ENCODE measurements around the gene GDF3. TPM values are rescaled to one million over a fixed set of nuclear protein-coding genes. Genes with fewer than 3 reads are reported as not detected.
"Not testable (repeated sequence)": the region's sequence is repeated elsewhere in the genome, so short reads cannot be mapped to it uniquely, and the experiment has no call there.

The GDF3 gene
- total RNA-seq, 1 donor from 2014 or later: not detected

- Histone ChIP-seq H3K4me3 (no peak overlapping the region), H3K36me3 (no peaks in the 10 kb centered on the region), H4K20me1 (ENCODE audit: low read depth) (no peaks in the 10 kb centered on the region), H3K27ac (no peak overlapping the region), H3K9ac (no peak overlapping the region), H2AFZ (replicated peaks) (peak overlapping the region; percentile 63), H3F3A (ENCODE audit: low read depth) (peaks cover 20% of the 10 kb centered on the region), H3K9me3 (ENCODE audit: low read depth) (no peaks in the 10 kb centered on the region), H3K4me2 (peak overlapping the region; percentile 9), H3K79me2 (ENCODE audit: low read depth) (no peaks in the 10 kb centered on the region), H3K4me1 (peaks cover 20% of the 10 kb centered on the region), H3K27me3 (no peaks in the 10 kb centered on the region)
- peak overlapping the region; percentile 9 for H3K27ac Mint-ChIP-seq
- no peaks in the 10 kb centered on the region for H3K9me3 Mint-ChIP-seq
- no peaks in the 10 kb centered on the region for H3K36me3 Mint-ChIP-seq
- TF ChIP-seq CTCF (IDR thresholded peaks at IDR 0.05): peak; percentile 79
- TF ChIP-seq EZH2phosphoT487 (IDR thresholded peaks at IDR 0.05): no peak
- TF ChIP-seq EZH2 (IDR thresholded peaks at IDR 0.05): no peak
- no peak overlapping the region for H3K4me3 Mint-ChIP-seq
- peak; percentile 45 for DNase-seq (ENCODE audit: low spot score)
- H3K4me1 Mint-ChIP-seq: peaks cover 27% of the 10 kb centered on the region
- H3K27me3 Mint-ChIP-seq (ENCODE audit: insufficient read depth, low read depth): peaks cover 22% of the 10 kb centered on the region
These were observed 52.7 kb downstream of the GDF3 start for GRCh38 chr12:7642876-7643309.

GRCh38 chr12:7642287-7642686 is 53.3 kb downstream of the GDF3 start:
- Histone ChIP-seq H3K9me3 (ENCODE audit: low read depth) (no peaks in the 10 kb centered on the region), H3K9ac (no peak overlapping the region), H3K79me2 (ENCODE audit: low read depth) (no peaks in the 10 kb centered on the region), H3K4me2 (peak overlapping the region; percentile 9), H3K4me1 (peaks cover 26% of the 10 kb centered on the region), H3F3A (ENCODE audit: low read depth) (peaks cover 20% of the 10 kb centered on the region), H3K4me3 (no peak overlapping the region), H3K27me3 (no peaks in the 10 kb centered on the region), H3K27ac (no peak overlapping the region), H2AFZ (replicated peaks) (peak overlapping the region; percentile 63), H3K36me3 (no peaks in the 10 kb centered on the region), H4K20me1 (ENCODE audit: low read depth) (no peaks in the 10 kb centered on the region)
- no peak overlapping the region for H3K4me3 Mint-ChIP-seq
- peaks cover 29% of the 10 kb centered on the region for H3K4me1 Mint-ChIP-seq
- H3K36me3 Mint-ChIP-seq: no peaks in the 10 kb centered on the region
- peaks cover 24% of the 10 kb centered on the region for H3K27me3 Mint-ChIP-seq (ENCODE audit: insufficient read depth, low read depth)
- no peak overlapping the region for H3K27ac Mint-ChIP-seq
- no peak for DNase-seq (ENCODE audit: low spot score)
- TF ChIP-seq EZH2phosphoT487 (IDR thresholded peaks at IDR 0.05): no peak
- no peak for TF ChIP-seq EZH2 (IDR thresholded peaks at IDR 0.05)
- TF ChIP-seq CTCF (IDR thresholded peaks at IDR 0.05): no peak
- H3K9me3 Mint-ChIP-seq: no peaks in the 10 kb centered on the region

GRCh38 chr12:7640123-7640995 is 55.2 kb downstream of the GDF3 start:
- H3K27ac Mint-ChIP-seq; H3K79me2 ChIP-seq (ENCODE audit: low read depth); H3K9me3 ChIP-seq (ENCODE audit: low read depth); H3K27me3 ChIP-seq; H3K4me2 ChIP-seq; H2AFZ ChIP-seq (replicated peaks); H3K4me3 ChIP-seq; H3K9me3 Mint-ChIP-seq; H4K20me1 ChIP-seq (ENCODE audit: low read depth); H3K9ac ChIP-seq; H3K36me3 Mint-ChIP-seq; H3K4me3 Mint-ChIP-seq; H3K27ac ChIP-seq; DNase-seq (ENCODE audit: low spot score); H3K36me3 ChIP-seq: not testable (repeated sequence)
- Histone ChIP-seq H3F3A (ENCODE audit: low read depth) (peaks cover 20% of the 10 kb centered on the region), H3K4me1 (peaks cover 26% of the 10 kb centered on the region)
- H3K27me3 Mint-ChIP-seq (ENCODE audit: insufficient read depth, low read depth): peaks cover 20% of the 10 kb centered on the region
- H3K4me1 Mint-ChIP-seq: peaks cover 27% of the 10 kb centered on the region

Other genes with a start within 250 kb of the GDF3 start
- not detected in 2 replicates for gene CD163, start 192.0 kb downstream of the GDF3 start, total RNA-seq (ENCODE audit: low replicate concordance)
- not detected in 2 replicates for gene APOBEC1, start 29.9 kb downstream of the GDF3 start, total RNA-seq (ENCODE audit: low replicate concordance)
- gene DPPA3, start 15.7 kb upstream of the GDF3 start, total RNA-seq (ENCODE audit: low replicate concordance): 0.13 and 0.25 TPM in 2 replicates
- gene CLEC4C, start 51.6 kb upstream of the GDF3 start, total RNA-seq (ENCODE audit: low replicate concordance): not detected in 2 replicates
- not detected in 2 replicates for gene NANOGNB, start 69.4 kb upstream of the GDF3 start, total RNA-seq (ENCODE audit: low replicate concordance)
- not detected in 2 replicates for gene NANOG, start 93.6 kb upstream of the GDF3 start, total RNA-seq (ENCODE audit: low replicate concordance)
- gene SLC2A14, start 177.1 kb upstream of the GDF3 start, total RNA-seq (ENCODE audit: low replicate concordance): 0.46 and 0.49 TPM in 2 replicates
- gene SLC2A3, start 240.4 kb upstream of the GDF3 start, total RNA-seq (ENCODE audit: low replicate concordance): 462 and 548 TPM in 2 replicates